ENCODE measurements around the gene UBAP1. TPM values are rescaled to one million over a fixed set of nuclear protein-coding genes. Genes with fewer than 3 reads are reported as not detected.
"Not testable (repeated sequence)": the region's sequence is repeated elsewhere in the genome, so short reads cannot be mapped to it uniquely, and the experiment has no call there.

Gene UBAP1
- polyA plus RNA-seq (2013, experiment 1 of 2; ENCODE audit: insufficient read length): 49.4 TPM
- 46.0 TPM for polyA plus RNA-seq (2013, experiment 2 of 2; ENCODE audit: insufficient read length)

- DNase-seq: peak; percentile 98
Measured at GRCh38 chr9:34178436-34179212, at the start of gene UBAP1. Gene UBAP1 (plus strand): TSS chr9:34179043. CDS start chr9:34220915, 41,872 bp downstream.

GRCh38 chr9:34131571-34131970 is 47.3 kb upstream of the UBAP1 start:
- no peak for DNase-seq

- DNase-seq: no peak
Measured at GRCh38 chr9:34133436-34133949, 45.4 kb upstream of the UBAP1 start.

- DNase-seq: no peak
Measured at GRCh38 chr9:34134521-34134920, 44.3 kb upstream of the UBAP1 start.

- not testable (repeated sequence) for DNase-seq
Measured at GRCh38 chr9:34138644-34139043, 40.2 kb upstream of the UBAP1 start.

GRCh38 chr9:34139477-34140146 is 39.2 kb upstream of the UBAP1 start:
- DNase-seq: peak; percentile 77

- no peak for DNase-seq
Measured at GRCh38 chr9:34140853-34141252, 38.0 kb upstream of the UBAP1 start.

- no peak for DNase-seq
Measured at GRCh38 chr9:34143116-34143515, 35.7 kb upstream of the UBAP1 start.

GRCh38 chr9:34145165-34145564 is 33.7 kb upstream of the UBAP1 start:
- no peak for DNase-seq

- DNase-seq: no peak
Measured at GRCh38 chr9:34151398-34151797, 27.4 kb upstream of the UBAP1 start.

- no peak for DNase-seq
Measured at GRCh38 chr9:34154057-34154456, 24.8 kb upstream of the UBAP1 start.

- DNase-seq: no peak
Measured at GRCh38 chr9:34157318-34157717, 21.5 kb upstream of the UBAP1 start.

- DNase-seq: no peak
Measured at GRCh38 chr9:34157898-34158297, 20.9 kb upstream of the UBAP1 start.

- peak; percentile 92 for DNase-seq
Measured at GRCh38 chr9:34158362-34158869, 20.4 kb upstream of the UBAP1 start.

GRCh38 chr9:34163434-34163833 is 15.4 kb upstream of the UBAP1 start:
- DNase-seq: no peak

- no peak for DNase-seq
Measured at GRCh38 chr9:34169125-34169524, 9.7 kb upstream of the UBAP1 start.

GRCh38 chr9:34170237-34170991 is 8.4 kb upstream of the UBAP1 start:
- no peak for DNase-seq

GRCh38 chr9:34171753-34172535 is 6.9 kb upstream of the UBAP1 start:
- no peak for DNase-seq

- no peak for DNase-seq
Measured at GRCh38 chr9:34176089-34176488, 2.8 kb upstream of the UBAP1 start.

- DNase-seq: no peak
Measured at GRCh38 chr9:34177593-34178435, 1.0 kb upstream of the UBAP1 start.

Measured in fibroblast of skin of abdomen (primary cell).